K562 (cell line): ENCODE measurements around the gene THAP9. TPM values are rescaled to one million over a fixed set of nuclear protein-coding genes. Genes with fewer than 3 reads are reported as not detected.

Source experiments
- ATF4 ChIP-seq: fragments of 450-650 bp; formaldehyde crosslinking; IDR thresholded peaks from 2 replicates; pipeline ENCODE4 v1.4.0; 2022; ENCODE audit warnings: mild to moderate bottlenecking, moderate library complexity
- EP300 ChIP-seq: IDR thresholded peaks from 2 replicates; pipeline ENCODE4 v1.6.1; 2012; ENCODE audit warnings: low read length, improper control_type of control experiment
- HMBOX1 ChIP-seq: sonication (generic); IDR thresholded peaks from 2 replicates; pipeline ENCODE4 v1.6.1; 2016
- HMG20A ChIP-seq: fragments of 450-650 bp; formaldehyde crosslinking; conservative IDR thresholded peaks from 2 replicates; pipeline ENCODE4 v1.4.0; 2020; ENCODE audit warnings: mild to moderate bottlenecking, mixed read lengths
- ILF3 ChIP-seq: fragments of 450-650 bp; IDR thresholded peaks from 2 replicates; pipeline ENCODE4 v1.6.1; 2018; ENCODE audit warnings: antibody characterized with exemption, mild to moderate bottlenecking, moderate library complexity, borderline replicate concordance
- MCM5 ChIP-seq: fragments of 450-650 bp; IDR thresholded peaks from 2 replicates; pipeline ENCODE4 v1.6.1; 2016; ENCODE audit warnings: low read depth
- MYBL2 ChIP-seq, 2 experiments: fragments of 450-650 bp in 1 of 2; sonication (generic) in 1 of 2; formaldehyde crosslinking in 1 of 2; IDR thresholded peaks; 2 replicates each; pipeline versions ENCODE4 v1.6.1 to v1.8.1; 2017 to 2022; ENCODE audit warnings: borderline replicate concordance in 1 of 2, inconsistent platforms in 1 of 2, low read depth in 1 of 2, mild to moderate bottlenecking in 1 of 2, missing genetic modification reagents in 1 of 2, moderate library complexity in 1 of 2
- POLR3G ChIP-seq: IDR thresholded peaks from 2 replicates; pipeline ENCODE4 v1.6.1; 2011; ENCODE audit not compliant: insufficient read length, insufficient replicate concordance; ENCODE audit errors: extremely low read depth
- PRDM10 ChIP-seq: fragments of 450-650 bp; IDR thresholded peaks from 2 replicates; pipeline ENCODE4 v1.6.1; 2018; ENCODE audit not compliant: partially characterized antibody
- SLC30A9 ChIP-seq: fragments of 250-450 bp; sonication (Bioruptor Pico); IDR thresholded peaks from 2 replicates; pipeline ENCODE4 v1.8.0; 2022; ENCODE audit warnings: mild to moderate bottlenecking, moderate library complexity
- TAF1 ChIP-seq: IDR thresholded peaks from 2 replicates; pipeline ENCODE4 v1.6.1; 2011; ENCODE audit warnings: mild to moderate bottlenecking, low read length, moderate library complexity; ENCODE audit not compliant: insufficient read depth, control insufficient read depth, severe bottlenecking; ENCODE audit errors: extremely low read depth
- ZBTB12 ChIP-seq: fragments of 250-450 bp; sonication (Bioruptor Pico); IDR thresholded peaks from 2 replicates; pipeline ENCODE4 v1.4.0; 2020
- ZBTB17 ChIP-seq: fragments of 450-650 bp; formaldehyde crosslinking; IDR thresholded peaks from 2 replicates; pipeline ENCODE4 v1.4.0; 2020; ENCODE audit warnings: mild to moderate bottlenecking
- ZFP36 ChIP-seq: fragments of 150-350 bp; IDR thresholded peaks from 2 replicates; pipeline ENCODE4 v1.6.1; 2018; ENCODE audit warnings: low read length, low read depth; ENCODE audit not compliant: partially characterized antibody
- ZNF143 ChIP-seq: sonication (generic); formaldehyde crosslinking; IDR thresholded peaks from 2 replicates; pipeline ENCODE4 v1.9.0; 2022; ENCODE audit warnings: mild to moderate bottlenecking, missing genetic modification reagents
- ZNF280B ChIP-seq: fragments of 250-450 bp; sonication (Bioruptor Pico); IDR thresholded peaks from 2 replicates; pipeline ENCODE4 v1.5.1; 2021; ENCODE audit warnings: mild to moderate bottlenecking
- ZNF354B ChIP-seq: fragments of 250-450 bp; sonication (Bioruptor Pico); IDR thresholded peaks from 2 replicates; pipeline ENCODE4 v1.4.0; 2020
- ZNF445 ChIP-seq: fragments of 250-450 bp; sonication (Bioruptor Pico); IDR thresholded peaks from 2 replicates; pipeline ENCODE4 v1.4.0; 2020; ENCODE audit warnings: low read depth, mild to moderate bottlenecking, moderate library complexity
- ZNF507 ChIP-seq: conservative IDR thresholded peaks from 2 replicates; pipeline ENCODE4 v1.6.1; 2017; ENCODE audit warnings: missing genetic modification characterization, missing compliant biosample characterization
- polyA plus RNA-seq, 8 experiments: library from polyadenylated mRNA; depleted of rRNA in 4 of 8; stranded (reverse) in 5 of 8; unstranded in 3 of 8; fragments of >200 nt; fragmentation: Nextera tagmentation in 2 of 8; fragmentation: Illumina TruSeq in 1 of 8; extraction: Ambion mirVana in 2 of 8; extraction: Trizol in 1 of 8; gene quantifications; 2 replicates each; pipeline versions ENCODE4 v1.2.1 to v1.2.3, GENCODE V29; 2011 to 2014; ENCODE audit warnings: inconsistent platforms in 1 of 8, missing spikeins in 1 of 8
- total RNA-seq, 7 experiments: library from RNA; depleted of rRNA in 6 of 7; stranded (reverse); fragments of >200 nt in 6 of 7; fragmentation: Illumina TruSeq in 2 of 7; extraction: Trizol in 2 of 7; gene quantifications; 2 replicates each; pipeline versions ENCODE4 v1.2.1 to v1.2.3, GENCODE V29; 2011 to 2021; ENCODE audit warnings: low replicate concordance in 1 of 7

Gene THAP9
- total and polyA plus RNA-seq, 9 of the 15 experiments (the other 6 are each of a cell fraction or from before 2014, with no cell fraction given), result 3.4 to 7.0 (median 5.4) TPM

GRCh38 chr4:82900411-82901182 lies at the start of gene THAP9 (continued):
- TF ChIP-seq HMBOX1, result no peak
- no peak for TF ChIP-seq PRDM10
- peak; percentile 91 for TF ChIP-seq ZBTB12
- no peak for TF ChIP-seq ZNF445 (CRISPR knock-in tag)
- TF ChIP-seq MYBL2 (IDR thresholded peaks at IDR 0.05; ENCODE audit: low read depth), result 0 out of 2 replicates have a peak, but pooled peaks have one; percentile 29
- no peak for TF ChIP-seq MYBL2 (CRISPR knock-in tag; IDR thresholded peaks at IDR 0.05; ENCODE audit: borderline replicate concordance)
- TF ChIP-seq ZNF143, result peak; percentile 18; the same call in 1 of the 2 replicates
- peak; percentile 40; the same call in 1 of the 2 replicates for TF ChIP-seq EP300
- TF ChIP-seq SLC30A9 (CRISPR knock-in tag), result no peak
- TF ChIP-seq ZNF280B (CRISPR knock-in tag), result no peak
- TF ChIP-seq POLR3G, result no peak
- TF ChIP-seq ZNF354B (CRISPR knock-in tag), result no peak
- no peak for TF ChIP-seq HMG20A (CRISPR knock-in tag)
- peak; percentile 94 for TF ChIP-seq TAF1
- no peak for TF ChIP-seq ZNF507
- 0 out of 2 replicates have a peak, but pooled peaks have one; percentile 22 for TF ChIP-seq ATF4
- no peak for TF ChIP-seq ZBTB17 (CRISPR knock-in tag)
- TF ChIP-seq MCM5, result no peak
- no peak for TF ChIP-seq ILF3
- TF ChIP-seq ZFP36, result no peak
